ACC112 (cell line): Measurements from ENCODE around the gene NEK10.
"Not testable (repeated sequence)": the region's sequence is repeated elsewhere in the genome, so short reads cannot be mapped to it uniquely, and the experiment has no call there.

ENCODE experiments used
- H2AFZ ChIP-seq: fragments of 200-600 bp; sonication (generic); one replicate; pipeline ENCODE4 v1.6.0; 2017; ENCODE audit warnings: antibody characterized with exemption, low read length; ENCODE audit not compliant: unreplicated experiment
- H3K27ac ChIP-seq: fragments of 200-600 bp; sonication (generic); 2 replicates; pipeline ENCODE4 v1.5.1; 2014; ENCODE audit warnings: low read depth, mild to moderate bottlenecking, antibody characterized with exemption, low read length, moderate library complexity
- H3K27me3 ChIP-seq: fragments of 200-600 bp; sonication (generic); 2 replicates; pipeline ENCODE4 v1.6.1; 2014; ENCODE audit warnings: mild to moderate bottlenecking, antibody characterized with exemption, low read length, moderate library complexity, mixed read lengths; ENCODE audit not compliant: insufficient read depth
- H3K36me3 ChIP-seq: fragments of 200-600 bp; sonication (generic); 2 replicates; pipeline ENCODE4 v1.6.1; 2016; ENCODE audit warnings: mild to moderate bottlenecking, antibody characterized with exemption, low read length, moderate library complexity, mixed read lengths; ENCODE audit not compliant: insufficient read depth
- H3K4me1 ChIP-seq: fragments of 200-600 bp; sonication (generic); one replicate; pipeline ENCODE4 v1.6.1; 2016; ENCODE audit warnings: low read length, mixed read lengths; ENCODE audit not compliant: insufficient read depth, unreplicated experiment, control insufficient read depth
- H3K4me3 ChIP-seq: fragments of 200-600 bp; sonication (generic); 2 replicates; pipeline ENCODE4 v1.5.1; 2014; ENCODE audit warnings: mild to moderate bottlenecking, low read depth, low read length
- H3K79me2 ChIP-seq: fragments of 200-600 bp; sonication (generic); one replicate; pipeline ENCODE4 v1.6.0; 2016; ENCODE audit warnings: low read length; ENCODE audit not compliant: control insufficient read depth, unreplicated experiment, insufficient read depth

The NEK10 gene

GRCh38 chr3:27315003-27315402 is 54.2 kb downstream of the NEK10 start:
- Histone ChIP-seq H2AFZ (no peak overlapping the region), H3K4me1 (peaks cover 11% of the 10 kb centered on the region), H3K36me3 (peaks cover 4% of the 10 kb centered on the region; the same call in 1 of the 2 replicates), H3K79me2 (no peaks in the 10 kb centered on the region), H3K27ac (no peak overlapping the region), H3K27me3 (no peaks in the 10 kb centered on the region), H3K4me3 (no peak overlapping the region)

DNA sequence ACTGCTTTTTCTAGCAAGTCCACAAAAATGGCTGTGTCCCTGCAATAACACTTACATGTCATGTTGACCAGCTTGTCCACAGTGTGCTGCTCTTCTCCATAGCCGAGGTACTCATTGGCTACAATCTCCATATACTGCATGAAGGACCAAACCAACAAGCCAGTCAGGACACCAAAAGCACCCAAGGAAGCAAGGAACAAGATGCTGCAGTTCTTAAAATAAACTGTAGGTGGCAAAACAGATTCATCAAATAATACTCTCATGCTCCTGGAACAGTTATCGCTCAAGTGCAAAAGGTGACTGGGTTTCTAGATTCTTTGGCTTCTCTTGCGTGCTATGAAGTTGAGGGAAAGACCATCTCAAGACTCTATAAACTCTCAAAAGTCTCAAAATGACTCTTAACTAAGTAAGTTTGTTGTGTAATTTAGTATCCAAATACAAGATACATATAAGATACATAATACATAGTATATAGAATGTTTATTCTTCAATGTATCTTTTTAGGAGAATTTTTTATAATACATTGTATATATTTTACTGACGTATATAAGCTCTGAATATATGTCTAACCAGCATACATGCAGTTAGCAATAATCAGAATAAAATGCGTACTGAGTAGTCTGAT is 57.0 kb downstream of the NEK10 start:
- Histone ChIP-seq H3K4me3 (no peak overlapping the region), H3K79me2 (no peaks in the 10 kb centered on the region), H3K27me3 (no peaks in the 10 kb centered on the region), H2AFZ (no peak overlapping the region), H3K27ac (peak overlapping the region; percentile 69), H3K4me1 (peaks cover 16% of the 10 kb centered on the region), H3K36me3 (peaks cover 12% of the 10 kb centered on the region)

DNA sequence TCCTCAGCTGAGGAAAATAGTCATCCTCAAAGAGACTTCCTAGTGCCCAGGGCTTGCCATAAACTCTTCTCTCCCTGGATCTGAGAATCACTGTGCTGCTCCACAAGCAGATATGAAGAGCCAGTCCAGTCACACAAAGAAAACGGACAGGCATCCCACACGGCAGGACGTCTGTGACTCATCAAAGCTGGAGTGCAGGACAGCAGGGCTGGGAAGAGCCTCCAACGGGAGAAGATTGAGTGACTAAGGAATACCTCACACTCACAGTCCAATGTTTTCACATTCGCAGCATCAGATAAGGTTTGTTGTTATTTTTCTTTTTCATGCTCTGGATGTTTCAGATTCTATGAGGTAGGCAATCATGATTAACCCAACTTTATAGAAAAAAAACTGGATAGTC is 57.8 kb downstream of the NEK10 start:
- Histone ChIP-seq H3K27me3 (no peaks in the 10 kb centered on the region), H3K4me1 (peaks cover 16% of the 10 kb centered on the region), H3K27ac (peak overlapping the region; percentile 69), H2AFZ (no peak overlapping the region), H3K4me3 (no peak overlapping the region), H3K79me2 (no peaks in the 10 kb centered on the region), H3K36me3 (peaks cover 12% of the 10 kb centered on the region)

- Histone ChIP-seq H3K36me3 (peaks cover 12% of the 10 kb centered on the region), H2AFZ (no peak overlapping the region), H3K79me2 (no peaks in the 10 kb centered on the region), H3K27me3 (no peaks in the 10 kb centered on the region), H3K4me1 (peaks cover 16% of the 10 kb centered on the region), H3K4me3 (no peak overlapping the region), H3K27ac (peak overlapping the region; percentile 69)
Observed at GRCh38 chr3:27310688-27311087, 58.5 kb downstream of the NEK10 start.

DNA sequence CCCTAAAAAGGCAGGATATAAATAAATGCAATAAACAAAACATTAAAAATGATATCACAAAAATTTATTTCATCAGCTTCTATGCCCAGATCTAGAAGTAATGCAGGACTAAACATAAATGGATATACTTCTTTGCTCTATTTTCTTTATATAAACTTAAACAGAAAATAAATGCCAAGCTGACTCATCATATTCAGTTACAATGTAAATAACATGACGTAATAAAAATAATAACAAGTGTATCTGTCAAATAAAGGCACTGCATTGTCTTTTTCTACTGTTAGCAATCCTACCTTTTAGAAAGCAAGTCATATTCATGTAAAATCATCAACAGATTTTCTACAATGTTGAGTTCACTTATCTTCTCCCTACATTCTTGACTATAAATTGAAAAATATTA is 61.6 kb downstream of the NEK10 start:
- Histone ChIP-seq H3K4me3 (no peak overlapping the region), H3K36me3 (peaks cover 12% of the 10 kb centered on the region), H3K27ac (no peak overlapping the region), H3K79me2 (no peaks in the 10 kb centered on the region), H3K27me3 (no peaks in the 10 kb centered on the region), H2AFZ (no peak overlapping the region), H3K4me1 (peaks cover 16% of the 10 kb centered on the region)

GRCh38 chr3:27302891-27303290 is 66.3 kb downstream of the NEK10 start:
- no peaks in the 10 kb centered on the region; the same call in 1 of the 2 replicates for H3K36me3 ChIP-seq

DNA sequence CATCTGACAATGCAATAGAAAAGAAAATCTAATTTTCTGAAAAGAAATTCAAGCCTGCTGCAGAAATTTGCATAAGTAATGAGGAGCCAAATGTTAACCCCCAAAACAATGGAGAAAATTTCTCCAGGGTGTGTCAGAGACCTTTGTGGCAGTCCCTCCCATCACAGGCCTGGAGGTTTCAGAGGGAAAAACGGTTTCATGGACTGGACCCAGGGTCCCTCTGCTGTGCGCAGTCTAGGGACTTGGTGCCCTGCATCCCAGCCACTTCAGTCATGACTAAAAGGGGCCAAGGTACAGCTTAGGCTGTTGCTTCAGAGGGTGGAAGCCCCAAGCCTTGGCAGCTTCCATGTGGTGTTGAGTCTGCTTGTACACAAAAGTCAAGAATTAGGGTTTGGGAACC is 70.2 kb downstream of the NEK10 start:
- H3K36me3 ChIP-seq, H2AFZ ChIP-seq, H3K27me3 ChIP-seq, H3K79me2 ChIP-seq, H3K4me3 ChIP-seq, H3K4me1 ChIP-seq, H3K27ac ChIP-seq: not testable (repeated sequence)

More at GRCh38 chr3:27302891-27303290, 66.3 kb downstream of the NEK10 start:
- no peaks in the 10 kb centered on the region for H3K27me3 ChIP-seq
- no peak overlapping the region for H2AFZ ChIP-seq
- peaks cover 5% of the 10 kb centered on the region for H3K4me1 ChIP-seq
- no peak overlapping the region for H3K27ac ChIP-seq
- no peaks in the 10 kb centered on the region for H3K79me2 ChIP-seq
- H3K4me3 ChIP-seq, result no peak overlapping the region

GRCh38 chr3:27293939-27294338 is 75.2 kb downstream of the NEK10 start:
- Histone ChIP-seq H3K36me3 (no peaks in the 10 kb centered on the region), H3K27ac (no peak overlapping the region), H3K4me1 (peaks cover 3% of the 10 kb centered on the region), H3K79me2 (no peaks in the 10 kb centered on the region), H2AFZ (no peak overlapping the region), H3K27me3 (no peaks in the 10 kb centered on the region), H3K4me3 (no peak overlapping the region)

- Histone ChIP-seq H3K79me2 (no peaks in the 10 kb centered on the region), H2AFZ (no peak overlapping the region), H3K36me3 (no peaks in the 10 kb centered on the region), H3K27me3 (no peaks in the 10 kb centered on the region), H3K27ac (no peak overlapping the region), H3K4me1 (peaks cover 3% of the 10 kb centered on the region), H3K4me3 (no peak overlapping the region)
Observed at GRCh38 chr3:27290760-27291159, 78.4 kb downstream of the NEK10 start.

GRCh38 chr3:27289769-27290413 is 79.3 kb downstream of the NEK10 start:
- no peak overlapping the region for H2AFZ ChIP-seq
- H3K4me3 ChIP-seq, result no peak overlapping the region
- no peaks in the 10 kb centered on the region for H3K36me3 ChIP-seq
- H3K27ac ChIP-seq, result no peak overlapping the region
- peaks cover 3% of the 10 kb centered on the region for H3K4me1 ChIP-seq
- no peaks in the 10 kb centered on the region for H3K79me2 ChIP-seq
- no peaks in the 10 kb centered on the region for H3K27me3 ChIP-seq

- Histone ChIP-seq H3K79me2 (no peaks in the 10 kb centered on the region), H2AFZ (no peak overlapping the region), H3K4me1 (peaks cover 3% of the 10 kb centered on the region), H3K27me3 (no peaks in the 10 kb centered on the region), H3K4me3 (no peak overlapping the region), H3K27ac (no peak overlapping the region), H3K36me3 (no peaks in the 10 kb centered on the region)
Observed at GRCh38 chr3:27287052-27287451, 82.1 kb downstream of the NEK10 start.
